ENCODE data around the gene CSMD2. TPM values are rescaled to one million over a fixed set of nuclear protein-coding genes. Genes with fewer than 3 reads are reported as not detected.

Gene CSMD2
- polyA plus RNA-seq, 1 donor from 2014 or later, result not detected

- Mint-ChIP-seq H3K4me1 (peaks cover 0 to 2% (median 1%) of the 10 kb centered on the region in 3 donors), H3K36me3 (no peaks in the 10 kb centered on the region), H3K27me3 (peaks cover 13% of the 10 kb centered on the region), H3K4me3 (no peak overlapping the region), H3K9me3 (no peaks in the 10 kb centered on the region), H3K27ac (no peak overlapping the region)
Measured at GRCh38 chr1:33633019-33633801, 531.8 kb downstream of the CSMD2 start.

- Mint-ChIP-seq H3K4me1 (peaks cover 0 to 2% (median 1%) of the 10 kb centered on the region in 3 donors), H3K36me3 (no peaks in the 10 kb centered on the region), H3K9me3 (no peaks in the 10 kb centered on the region), H3K27me3 (peaks cover 22% of the 10 kb centered on the region), H3K4me3 (no peak overlapping the region), H3K27ac (no peak overlapping the region)
Measured at GRCh38 chr1:33630686-33631085, 534.3 kb downstream of the CSMD2 start.

DNA sequence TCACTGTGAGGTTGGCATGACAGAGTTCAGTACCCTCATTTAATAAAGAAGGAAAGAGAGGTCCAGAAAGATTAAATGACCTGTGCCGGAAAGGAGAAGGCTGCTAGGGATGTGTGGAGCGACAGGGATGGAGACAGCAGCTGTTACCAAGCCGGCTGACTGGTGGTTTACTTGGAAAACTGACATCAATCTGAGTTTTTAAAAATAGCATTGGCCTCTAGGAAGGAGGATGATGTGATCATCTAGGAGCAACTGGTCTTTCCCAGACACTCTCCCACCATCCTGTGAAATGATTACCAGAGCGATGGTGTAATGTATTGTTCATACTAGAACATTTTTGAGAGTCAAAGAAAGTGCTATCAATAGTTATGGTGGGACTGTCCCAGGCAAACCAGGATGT lies 538.2 kb downstream of the CSMD2 start:
- Mint-ChIP-seq H3K27ac (no peak overlapping the region), H3K4me3 (no peak overlapping the region), H3K36me3 (no peaks in the 10 kb centered on the region), H3K9me3 (no peaks in the 10 kb centered on the region), H3K27me3 (peaks cover 14% of the 10 kb centered on the region), H3K4me1 (peaks cover 0 to 1% (median 0%) of the 10 kb centered on the region in 3 donors)

GRCh38 chr1:33624991-33625870 lies 539.8 kb downstream of the CSMD2 start:
- Mint-ChIP-seq H3K4me3 (no peak overlapping the region), H3K36me3 (no peaks in the 10 kb centered on the region), H3K9me3 (peaks cover 0 to 4% (median 0%) of the 10 kb centered on the region in 3 donors), H3K27me3 (peaks cover 16% of the 10 kb centered on the region), H3K27ac (no peak overlapping the region), H3K4me1 (peaks cover 0 to 2% (median 0%) of the 10 kb centered on the region in 3 donors)

- Mint-ChIP-seq H3K4me3 (no peak overlapping the region), H3K36me3 (no peaks in the 10 kb centered on the region), H3K4me1 (peaks cover 0 to 1% (median 0%) of the 10 kb centered on the region in 3 donors), H3K27me3 (peaks cover 16% of the 10 kb centered on the region), H3K27ac (no peak overlapping the region), H3K9me3 (peaks cover 0 to 4% (median 0%) of the 10 kb centered on the region in 3 donors)
Measured at GRCh38 chr1:33624261-33624990, 540.6 kb downstream of the CSMD2 start.

DNA sequence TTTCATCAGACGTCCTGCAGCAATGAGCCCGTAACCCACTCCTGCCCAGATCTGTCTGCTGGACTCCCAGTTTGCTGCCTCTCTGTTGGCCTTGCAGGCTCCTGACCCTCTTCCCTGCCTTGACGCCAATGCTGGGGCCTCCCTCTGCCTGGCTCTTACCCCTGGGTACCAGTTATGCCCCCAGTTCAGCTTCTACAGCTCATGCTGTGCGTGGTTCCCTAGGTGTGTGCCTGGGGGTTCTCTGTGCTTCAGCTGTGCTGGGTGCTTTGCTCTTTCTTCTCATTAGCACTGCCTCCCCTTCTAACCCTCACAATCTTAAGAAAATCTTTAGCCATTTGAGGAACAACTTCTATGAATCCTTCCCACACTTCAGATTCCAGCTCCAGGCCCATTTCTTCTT lies 541.2 kb downstream of the CSMD2 start:
- peaks cover 0 to 1% (median 0%) of the 10 kb centered on the region in 3 donors for H3K4me1 Mint-ChIP-seq
- no peaks in the 10 kb centered on the region for H3K36me3 Mint-ChIP-seq
- no peak overlapping the region for H3K4me3 Mint-ChIP-seq
- H3K9me3 Mint-ChIP-seq, result peaks cover 0 to 4% (median 0%) of the 10 kb centered on the region in 3 donors
- H3K27ac Mint-ChIP-seq, result no peak overlapping the region
- peaks cover 18% of the 10 kb centered on the region for H3K27me3 Mint-ChIP-seq

- Mint-ChIP-seq H3K9me3 (peaks cover 0 to 4% (median 0%) of the 10 kb centered on the region in 3 donors), H3K36me3 (no peaks in the 10 kb centered on the region), H3K27me3 (peaks cover 23% of the 10 kb centered on the region), H3K4me3 (no peak overlapping the region), H3K4me1 (peaks cover 0 to 1% (median 0%) of the 10 kb centered on the region in 3 donors), H3K27ac (no peak overlapping the region)
Measured at GRCh38 chr1:33622757-33623156, 542.3 kb downstream of the CSMD2 start.

- H3K27me3 Mint-ChIP-seq, result peaks cover 25% of the 10 kb centered on the region
- peaks cover 0 to 4% (median 0%) of the 10 kb centered on the region in 3 donors for H3K9me3 Mint-ChIP-seq
Measured at GRCh38 chr1:33618636-33619035, 546.4 kb downstream of the CSMD2 start.

GRCh38 chr1:33617451-33617850 lies 547.6 kb downstream of the CSMD2 start:
- Mint-ChIP-seq H3K4me3 (no peak overlapping the region), H3K9me3 (peaks cover 0 to 4% (median 0%) of the 10 kb centered on the region in 3 donors), H3K27ac (no peak overlapping the region), H3K4me1 (peaks cover 0 to 2% (median 1%) of the 10 kb centered on the region in 3 donors), H3K36me3 (no peaks in the 10 kb centered on the region), H3K27me3 (peaks cover 28% of the 10 kb centered on the region)

More at GRCh38 chr1:33618636-33619035, 546.4 kb downstream of the CSMD2 start:
- Mint-ChIP-seq H3K4me3 (no peak overlapping the region), H3K4me1 (peaks cover 0 to 2% (median 1%) of the 10 kb centered on the region in 3 donors), H3K27ac (no peak overlapping the region), H3K36me3 (no peaks in the 10 kb centered on the region)

DNA sequence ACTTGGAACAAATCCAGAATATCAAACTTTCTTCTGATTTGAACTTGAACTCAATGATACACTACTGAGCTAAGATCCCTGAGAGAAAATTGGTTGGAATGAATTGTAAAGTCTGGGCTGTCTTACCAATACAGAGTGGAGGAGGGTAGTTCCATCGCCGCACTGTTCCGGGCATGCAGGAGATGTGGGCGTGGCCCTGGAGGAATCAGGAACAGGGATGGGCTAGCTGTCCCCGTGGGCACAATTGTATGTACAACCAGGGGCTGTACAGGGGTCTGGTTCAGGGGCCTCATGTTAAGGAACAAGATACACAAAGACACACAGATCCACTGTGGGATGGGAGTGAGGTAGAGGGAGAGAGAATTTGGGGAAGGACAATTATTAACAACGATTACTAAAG lies 548.2 kb downstream of the CSMD2 start:
- H3K4me1 Mint-ChIP-seq, result peaks cover 0 to 2% (median 1%) of the 10 kb centered on the region in 3 donors
- no peak overlapping the region for H3K27ac Mint-ChIP-seq
- peaks cover 28% of the 10 kb centered on the region for H3K27me3 Mint-ChIP-seq
- peaks cover 0 to 4% (median 0%) of the 10 kb centered on the region in 3 donors for H3K9me3 Mint-ChIP-seq
- no peak overlapping the region for H3K4me3 Mint-ChIP-seq
- no peaks in the 10 kb centered on the region for H3K36me3 Mint-ChIP-seq

- H3K36me3 Mint-ChIP-seq, result no peaks in the 10 kb centered on the region
- H3K27ac Mint-ChIP-seq, result no peak overlapping the region
- H3K4me1 Mint-ChIP-seq, result peaks cover 0 to 2% (median 0%) of the 10 kb centered on the region in 3 donors
- no peak overlapping the region for H3K4me3 Mint-ChIP-seq
- no peaks in the 10 kb centered on the region for H3K9me3 Mint-ChIP-seq
- H3K27me3 Mint-ChIP-seq, result peaks cover 28% of the 10 kb centered on the region
Measured at GRCh38 chr1:33615546-33615945, 549.5 kb downstream of the CSMD2 start.

GRCh38 chr1:33610864-33611455 lies 554.1 kb downstream of the CSMD2 start:
- H3K4me3 Mint-ChIP-seq, result no peak overlapping the region
- no peaks in the 10 kb centered on the region for H3K4me1 Mint-ChIP-seq
- H3K9me3 Mint-ChIP-seq, result no peaks in the 10 kb centered on the region
- no peak overlapping the region for H3K27ac Mint-ChIP-seq
- peaks cover 10% of the 10 kb centered on the region for H3K27me3 Mint-ChIP-seq
- no peaks in the 10 kb centered on the region for H3K36me3 Mint-ChIP-seq

DNA sequence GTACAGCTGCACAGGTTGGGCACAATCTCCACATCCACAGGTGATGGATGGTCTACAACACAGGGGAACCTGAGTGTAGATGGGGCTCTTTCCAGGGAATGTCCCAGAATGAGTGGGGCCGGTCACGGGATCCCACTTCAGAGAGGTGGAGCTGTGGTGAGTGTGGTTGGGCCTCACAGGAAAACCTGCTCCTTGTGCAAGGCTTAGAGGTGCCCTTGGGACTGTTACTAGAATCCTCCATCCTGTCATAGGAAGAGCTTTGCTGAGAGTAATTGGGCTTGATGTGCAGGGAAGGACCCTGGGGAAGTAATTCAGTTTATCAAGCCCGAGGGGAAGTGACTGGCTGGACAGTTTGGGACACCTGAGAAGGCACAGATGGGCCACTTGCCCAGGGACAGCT lies 554.6 kb downstream of the CSMD2 start:
- Mint-ChIP-seq H3K4me1 (no peaks in the 10 kb centered on the region), H3K27me3 (peaks cover 8% of the 10 kb centered on the region), H3K9me3 (no peaks in the 10 kb centered on the region), H3K4me3 (no peak overlapping the region), H3K36me3 (no peaks in the 10 kb centered on the region), H3K27ac (no peak overlapping the region)

DNA sequence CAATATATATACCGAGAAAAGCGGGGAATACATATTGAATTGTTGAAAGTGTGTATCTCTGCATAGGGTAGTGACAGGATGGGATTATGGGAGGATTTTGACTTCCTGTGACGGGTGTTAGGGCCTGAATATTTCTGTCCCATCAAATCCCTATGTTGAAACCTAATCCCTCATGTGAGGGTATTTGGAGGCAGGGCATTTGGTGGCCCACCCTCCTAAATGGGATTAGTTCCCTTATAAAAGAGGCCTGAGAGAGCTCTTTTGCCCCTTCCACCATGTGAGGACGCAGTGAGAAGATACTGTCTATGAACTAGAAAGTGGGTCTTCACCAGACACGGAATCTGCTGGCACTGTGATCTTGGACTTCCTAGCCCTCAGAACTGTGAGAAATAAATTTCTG lies 555.3 kb downstream of the CSMD2 start:
- no peak overlapping the region for H3K4me3 Mint-ChIP-seq
- no peaks in the 10 kb centered on the region for H3K9me3 Mint-ChIP-seq
- peaks cover 5% of the 10 kb centered on the region for H3K27me3 Mint-ChIP-seq
- no peaks in the 10 kb centered on the region for H3K4me1 Mint-ChIP-seq
- no peak overlapping the region for H3K27ac Mint-ChIP-seq
- no peaks in the 10 kb centered on the region for H3K36me3 Mint-ChIP-seq
